ENCODE data around the gene BATF3. TPM values are rescaled to one million over a fixed set of nuclear protein-coding genes. Genes with fewer than 3 reads are reported as not detected.
A peak's percentile ranks its signal among the peaks of the same experiment; 100 is the strongest.

The BATF3 gene
- total RNA-seq, 1 donor from 2014 or later, result not detected

- no peak for TF ChIP-seq CTCF (conservative IDR thresholded peaks at IDR 0.05)
- Mint-ChIP-seq H3K27ac (ENCODE audit: unreplicated experiment) (no peak overlapping the region), H3K36me3 (ENCODE audit: low read depth) (no peaks in the 10 kb centered on the region), H3K4me3 (peak overlapping the region; percentile 82), H3K27me3 (ENCODE audit: low read depth) (peaks cover 93% of the 10 kb centered on the region), H3K4me1 (peaks cover 14% of the 10 kb centered on the region), H3K9me3 (no peaks in the 10 kb centered on the region)
- DNase-seq (ENCODE audit: low read depth, low spot score), result no peak
Measured at GRCh38 chr1:212698467-212699103, 1.1 kb downstream of the BATF3 start.

- Mint-ChIP-seq H3K4me1 (peaks cover 14% of the 10 kb centered on the region), H3K9me3 (no peaks in the 10 kb centered on the region), H3K36me3 (ENCODE audit: low read depth) (no peaks in the 10 kb centered on the region), H3K27ac (ENCODE audit: unreplicated experiment) (no peak overlapping the region), H3K4me3 (no peak overlapping the region), H3K27me3 (ENCODE audit: low read depth) (peaks cover 82% of the 10 kb centered on the region)
- DNase-seq (ENCODE audit: low read depth, low spot score), result no peak
- no peak for TF ChIP-seq CTCF (conservative IDR thresholded peaks at IDR 0.05)
Measured at GRCh38 chr1:212696721-212697331, 2.8 kb downstream of the BATF3 start.

- no peak for DNase-seq (ENCODE audit: low read depth, low spot score)
- no peak overlapping the region for H3K27ac Mint-ChIP-seq (ENCODE audit: unreplicated experiment)
- no peaks in the 10 kb centered on the region for H3K4me1 Mint-ChIP-seq
- peaks cover 51% of the 10 kb centered on the region for H3K27me3 Mint-ChIP-seq (ENCODE audit: low read depth)
- no peaks in the 10 kb centered on the region for H3K36me3 Mint-ChIP-seq (ENCODE audit: low read depth)
- TF ChIP-seq CTCF (conservative IDR thresholded peaks at IDR 0.05), result no peak
- H3K9me3 Mint-ChIP-seq, result no peaks in the 10 kb centered on the region
- no peak overlapping the region for H3K4me3 Mint-ChIP-seq
Measured at GRCh38 chr1:212692774-212693644, 6.6 kb downstream of the BATF3 start.

- Mint-ChIP-seq H3K9me3 (no peaks in the 10 kb centered on the region), H3K4me1 (no peaks in the 10 kb centered on the region), H3K36me3 (ENCODE audit: low read depth) (no peaks in the 10 kb centered on the region), H3K27ac (ENCODE audit: unreplicated experiment) (no peak overlapping the region), H3K4me3 (no peak overlapping the region), H3K27me3 (ENCODE audit: low read depth) (peaks cover 37% of the 10 kb centered on the region)
- TF ChIP-seq CTCF (conservative IDR thresholded peaks at IDR 0.05), result no peak
- no peak for DNase-seq (ENCODE audit: low read depth, low spot score)
Measured at GRCh38 chr1:212691561-212692071, 8.0 kb downstream of the BATF3 start.

GRCh38 chr1:212690816-212691403, 8.7 kb downstream of the BATF3 start:
- Mint-ChIP-seq H3K9me3 (no peaks in the 10 kb centered on the region), H3K27ac (ENCODE audit: unreplicated experiment) (no peak overlapping the region)
- DNase-seq (ENCODE audit: low read depth, low spot score), result no peak

More at GRCh38 chr1:212690816-212691403, 8.7 kb downstream of the BATF3 start:
- no peak for TF ChIP-seq CTCF (conservative IDR thresholded peaks at IDR 0.05)
- Mint-ChIP-seq H3K4me3 (no peak overlapping the region), H3K4me1 (no peaks in the 10 kb centered on the region), H3K36me3 (ENCODE audit: low read depth) (no peaks in the 10 kb centered on the region), H3K27me3 (ENCODE audit: low read depth) (peaks cover 33% of the 10 kb centered on the region)
